Peyer's patch (tissue), 4 donors: ENCODE results near the gene ZBTB7C. TPM values are rescaled to one million over a fixed set of nuclear protein-coding genes. Genes with fewer than 3 reads are reported as not detected.

ENCODE experiments used
- DNase-seq, 3 donors: peaks; one replicate each; pipeline ENCODE4 v3.0.0-alpha.2; 2017 to 2019
- H3K27ac ChIP-seq, 4 donors: fragments of 200-600 bp; sonication (generic); one replicate each; pipeline ENCODE4 v1.5.1; 2016 to 2019
- H3K27me3 ChIP-seq, 2 donors: fragments of 200-600 bp; sonication (generic); one replicate each; pipeline ENCODE4 v1.5.1; 2019
- H3K36me3 ChIP-seq, 3 donors: fragments of 200-600 bp; sonication (generic); one replicate each; pipeline ENCODE4 v1.5.1; 2016 to 2019
- H3K4me1 ChIP-seq, 4 donors: fragments of 200-600 bp; sonication (generic); one replicate each; pipeline ENCODE4 v1.5.1; 2016 to 2019
- H3K4me3 ChIP-seq, 4 donors: fragments of 200-600 bp; sonication (generic); 1 replicate in 3 of 4; 2 replicates in 1 of 4; pipeline ENCODE4 v1.5.1; 2016 to 2019; ENCODE audit warnings: mild to moderate bottlenecking in 1 of 4
- H3K9me3 ChIP-seq, 4 donors: fragments of 200-600 bp; sonication (generic); one replicate each; pipeline ENCODE4 v1.5.1; 2016 to 2019; ENCODE audit warnings: mild to moderate bottlenecking in 1 of 4
- POLR2A ChIP-seq, 2 donors: fragments of 450-650 bp; IDR thresholded peaks; one replicate each; pipeline ENCODE4 v1.5.1; 2017; ENCODE audit warnings: antibody characterized with exemption in 2 of 2, mild to moderate bottlenecking in 2 of 2, moderate library complexity in 2 of 2
- total RNA-seq, 4 donors: library from RNA; depleted of rRNA; stranded (reverse); fragments of >200 nt; gene quantifications; one replicate each; pipeline ENCODE4 v1.1.0, GENCODE V29; 2016
- TF ChIP-seq, protein P1 (sequence below), 6 experiments: fragments of 450-650 bp in 4 of 6; fragments of 200-600 bp in 2 of 6; sonication (generic) in 1 of 6; IDR thresholded peaks; one replicate each; pipeline ENCODE4 v1.5.1; 2017 to 2019; ENCODE audit warnings: antibody characterized with exemption in 6 of 6, mild to moderate bottlenecking in 3 of 6, moderate library complexity in 1 of 6

ZBTB7C gene
- total RNA-seq, 4 donors from 2014 or later = 10.5 to 15.7 (median 14.2) TPM

DNA sequence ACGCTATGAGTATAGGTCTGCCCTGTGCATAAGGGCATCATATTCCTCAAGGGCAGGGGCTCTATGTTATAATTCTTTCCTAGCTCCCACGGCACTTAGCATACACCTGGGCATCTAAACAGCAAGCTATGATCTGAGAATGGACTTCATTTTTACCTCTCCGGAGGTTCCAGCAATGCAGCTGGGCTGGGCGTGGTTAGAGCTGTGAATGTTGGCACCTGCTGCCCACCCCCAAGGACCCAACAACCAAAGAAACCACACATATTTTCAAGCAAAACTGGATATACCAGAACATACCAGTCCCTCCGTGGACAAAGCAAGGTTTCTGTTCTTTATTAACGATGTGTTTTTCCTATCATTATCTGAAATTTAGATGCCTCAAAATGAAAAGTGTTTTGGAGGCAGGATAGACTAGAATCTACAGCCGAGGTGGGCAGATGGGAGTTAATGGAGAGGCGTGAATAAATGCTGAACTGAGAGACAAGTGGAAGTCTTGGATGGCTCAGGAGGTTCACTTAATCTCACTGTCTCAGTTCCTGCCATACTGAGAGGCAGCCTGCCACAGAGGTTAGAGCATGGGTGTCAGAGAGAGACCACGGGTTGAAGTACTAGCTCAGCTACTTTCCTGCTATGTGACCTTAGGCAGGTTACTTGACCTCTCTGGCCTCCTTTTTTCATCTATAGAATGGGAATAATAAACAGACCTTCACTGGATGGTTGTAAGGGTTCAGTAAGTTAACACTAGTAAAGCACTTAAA is 292.1 kb downstream of the ZBTB7C start:
- DNase-seq = no peak
- Histone ChIP-seq H3K4me1 (no peaks in the 10 kb centered on the region), H3K27ac (no peak overlapping the region), H3K27me3 (no peaks in the 10 kb centered on the region), H3K36me3 (no peaks in the 10 kb centered on the region), H3K4me3 (no peak overlapping the region), H3K9me3 (no peaks in the 10 kb centered on the region)
- no peak for TF ChIP-seq POLR2A (IDR thresholded peaks at IDR 0.05)
- TF ChIP-seq, protein P1, sequence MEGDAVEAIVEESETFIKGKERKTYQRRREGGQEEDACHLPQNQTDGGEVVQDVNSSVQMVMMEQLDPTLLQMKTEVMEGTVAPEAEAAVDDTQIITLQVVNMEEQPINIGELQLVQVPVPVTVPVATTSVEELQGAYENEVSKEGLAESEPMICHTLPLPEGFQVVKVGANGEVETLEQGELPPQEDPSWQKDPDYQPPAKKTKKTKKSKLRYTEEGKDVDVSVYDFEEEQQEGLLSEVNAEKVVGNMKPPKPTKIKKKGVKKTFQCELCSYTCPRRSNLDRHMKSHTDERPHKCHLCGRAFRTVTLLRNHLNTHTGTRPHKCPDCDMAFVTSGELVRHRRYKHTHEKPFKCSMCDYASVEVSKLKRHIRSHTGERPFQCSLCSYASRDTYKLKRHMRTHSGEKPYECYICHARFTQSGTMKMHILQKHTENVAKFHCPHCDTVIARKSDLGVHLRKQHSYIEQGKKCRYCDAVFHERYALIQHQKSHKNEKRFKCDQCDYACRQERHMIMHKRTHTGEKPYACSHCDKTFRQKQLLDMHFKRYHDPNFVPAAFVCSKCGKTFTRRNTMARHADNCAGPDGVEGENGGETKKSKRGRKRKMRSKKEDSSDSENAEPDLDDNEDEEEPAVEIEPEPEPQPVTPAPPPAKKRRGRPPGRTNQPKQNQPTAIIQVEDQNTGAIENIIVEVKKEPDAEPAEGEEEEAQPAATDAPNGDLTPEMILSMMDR (IDR thresholded peaks at IDR 0.05) = no peak

DNA sequence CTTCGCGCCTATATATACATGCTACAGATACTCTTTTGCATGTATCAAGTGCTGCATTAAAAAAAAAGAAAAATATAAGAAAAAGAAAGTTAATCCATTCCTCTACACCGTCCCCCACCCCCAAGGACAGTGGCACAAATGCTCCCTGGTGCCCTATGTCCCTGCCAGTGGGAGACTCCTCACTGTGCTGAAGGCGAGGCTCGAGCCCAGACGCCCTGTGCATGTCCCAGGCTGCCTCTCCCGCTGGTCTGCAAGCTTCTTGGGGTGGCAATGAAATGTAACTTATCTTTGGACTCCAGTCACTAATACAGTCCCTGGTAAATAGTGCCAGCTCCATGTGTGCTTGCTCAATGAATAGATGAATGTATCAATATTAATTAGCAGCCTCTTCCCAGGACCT is 293.2 kb downstream of the ZBTB7C start:
- H3K36me3 ChIP-seq = no peaks in the 10 kb centered on the region
- TF ChIP-seq POLR2A (IDR thresholded peaks at IDR 0.05) = no peak
- TF ChIP-seq, protein P1 (IDR thresholded peaks at IDR 0.05) = no peak
- no peak overlapping the region for H3K4me3 ChIP-seq
- H3K4me1 ChIP-seq = no peaks in the 10 kb centered on the region
- H3K9me3 ChIP-seq = no peaks in the 10 kb centered on the region
- H3K27me3 ChIP-seq = no peaks in the 10 kb centered on the region
- no peak for DNase-seq
- H3K27ac ChIP-seq = no peak overlapping the region

DNA sequence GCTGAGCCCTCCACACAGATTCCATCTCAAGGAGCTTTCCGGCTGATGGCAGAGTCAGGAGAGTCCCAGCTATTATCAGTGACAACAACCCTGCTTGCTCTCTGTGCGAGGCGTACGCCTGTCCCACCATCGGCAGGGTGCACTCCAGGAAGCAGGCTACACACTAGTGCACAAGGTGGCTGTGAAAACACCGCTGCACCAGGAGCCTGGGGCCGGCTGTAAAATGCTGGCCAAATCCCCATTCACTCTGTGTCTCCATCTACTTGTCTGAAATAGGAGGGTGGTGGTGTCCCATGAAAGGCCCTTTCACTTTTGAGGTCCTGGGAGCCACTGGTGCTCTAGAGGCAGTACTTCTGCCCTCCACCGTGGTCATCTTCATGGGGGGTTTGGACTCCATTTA is 295.5 kb downstream of the ZBTB7C start:
- no peak overlapping the region for H3K27ac ChIP-seq
- TF ChIP-seq POLR2A (IDR thresholded peaks at IDR 0.05) = no peak
- TF ChIP-seq, protein P1 (IDR thresholded peaks at IDR 0.05) = no peak
- H3K27me3 ChIP-seq = no peaks in the 10 kb centered on the region
- no peaks in the 10 kb centered on the region for H3K4me1 ChIP-seq
- no peak overlapping the region for H3K4me3 ChIP-seq
- no peaks in the 10 kb centered on the region for H3K36me3 ChIP-seq
- no peaks in the 10 kb centered on the region for H3K9me3 ChIP-seq
- DNase-seq = no peak

DNA sequence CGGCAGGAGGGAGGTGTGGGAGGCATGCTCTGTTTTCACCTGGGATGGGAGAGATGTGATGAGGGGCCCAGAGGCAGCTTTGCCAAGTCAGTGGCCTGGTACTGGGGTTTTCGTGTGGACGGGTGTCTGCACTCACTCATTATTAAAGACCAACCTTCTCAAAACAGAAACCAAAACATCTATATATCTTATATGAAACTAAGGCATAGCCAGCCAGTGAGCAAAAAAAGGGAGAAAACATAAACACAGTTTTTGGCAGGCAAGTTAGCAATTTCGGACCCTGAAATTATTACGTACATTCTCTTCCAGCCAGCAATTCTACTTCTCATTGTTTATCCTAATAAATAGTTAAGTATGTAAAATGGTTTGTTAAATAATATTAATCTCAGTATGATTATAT is 297.6 kb downstream of the ZBTB7C start:
- H3K4me1 ChIP-seq = no peaks in the 10 kb centered on the region
- no peaks in the 10 kb centered on the region for H3K9me3 ChIP-seq
- no peak for TF ChIP-seq POLR2A (IDR thresholded peaks at IDR 0.05)
- TF ChIP-seq, protein P1 (IDR thresholded peaks at IDR 0.05) = no peak
- no peaks in the 10 kb centered on the region for H3K36me3 ChIP-seq
- no peak overlapping the region for H3K4me3 ChIP-seq
- no peaks in the 10 kb centered on the region for H3K27me3 ChIP-seq
- H3K27ac ChIP-seq = no peak overlapping the region
- no peak for DNase-seq

DNA sequence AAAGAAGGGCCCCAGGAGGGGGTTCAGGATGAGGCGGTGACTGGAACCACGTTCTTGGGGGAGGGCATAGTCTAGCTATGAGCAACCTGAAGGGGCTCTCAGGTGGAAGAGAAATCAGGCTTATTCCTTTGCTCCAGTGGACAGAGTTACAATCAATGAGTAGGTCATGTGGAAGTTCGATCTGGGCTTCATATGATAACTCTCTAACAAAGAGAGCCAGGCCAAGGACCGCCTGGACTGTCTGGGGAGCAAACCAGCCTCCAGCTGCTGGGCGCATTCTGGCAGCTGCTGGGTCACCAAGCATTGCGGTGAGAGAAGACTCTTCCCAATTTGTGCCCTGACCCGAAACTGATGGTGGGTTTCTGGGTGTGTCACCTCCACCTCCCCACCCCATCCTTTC is 298.4 kb downstream of the ZBTB7C start:
- TF ChIP-seq POLR2A (IDR thresholded peaks at IDR 0.05) = no peak
- TF ChIP-seq, protein P1 (IDR thresholded peaks at IDR 0.05) = no peak

More for the DNA sequence above, 298.4 kb downstream of the ZBTB7C start:
- Histone ChIP-seq H3K27ac (no peak overlapping the region), H3K36me3 (no peaks in the 10 kb centered on the region), H3K4me3 (no peak overlapping the region), H3K27me3 (no peaks in the 10 kb centered on the region), H3K9me3 (no peaks in the 10 kb centered on the region), H3K4me1 (no peaks in the 10 kb centered on the region)
- DNase-seq = no peak
